Measurements from ENCODE around the gene DRAXIN. TPM values are rescaled to one million over a fixed set of nuclear protein-coding genes. Genes with fewer than 3 reads are reported as not detected.

The DRAXIN gene
- total RNA-seq, 4 donors from 2014 or later = 0.14 to 0.16 TPM; not detected in 2

DNA sequence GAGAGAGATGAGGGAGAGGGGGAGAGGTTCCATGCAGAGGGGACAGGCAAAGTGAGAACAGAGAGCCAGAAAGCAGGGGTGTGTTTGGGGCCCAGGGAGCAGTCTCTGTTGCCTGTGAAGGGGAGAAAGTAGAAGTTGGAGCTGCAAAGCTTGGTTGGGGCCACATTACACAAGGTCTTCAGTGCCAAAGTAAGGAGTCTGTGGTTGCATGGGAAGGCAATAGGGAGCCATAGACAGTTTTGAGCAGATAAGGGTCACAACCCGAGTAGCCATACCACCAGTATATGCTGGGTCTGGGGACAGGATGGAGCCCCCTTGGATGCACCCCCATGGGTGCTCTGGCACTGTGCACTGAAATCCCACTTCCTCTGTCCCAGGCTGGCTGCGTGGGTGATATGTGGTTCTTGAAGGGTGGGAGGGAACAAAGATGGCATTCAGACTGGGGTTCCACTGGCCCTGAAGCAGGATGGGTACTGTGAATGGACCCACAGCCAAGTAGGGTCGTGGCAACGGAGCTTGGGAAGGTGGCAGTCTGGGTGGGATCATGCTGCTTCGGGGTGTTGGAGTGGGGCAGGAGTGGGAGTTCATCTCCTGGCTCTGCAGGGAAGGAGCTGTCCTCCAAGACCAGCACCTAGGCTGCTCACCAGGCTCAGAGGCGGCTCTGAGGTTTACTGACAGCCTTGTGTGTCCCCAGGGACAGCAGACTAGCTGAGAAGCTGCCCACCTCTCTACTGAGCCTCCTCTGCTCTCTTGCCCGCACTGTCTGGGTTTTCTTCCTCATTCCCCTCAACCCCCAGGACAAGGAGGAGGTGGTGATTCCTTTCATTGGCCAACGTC, 12.1 kb downstream of the DRAXIN start:
- whole genome bisulfite sequencing, 2 donors (ENCODE audit: low coverage in 1 of 2) = 50 to 80% methylated on average over 1 to 8 of the region's 8 CpGs
- intact Hi-C loops (cut with DNase I; ENCODE audit: low total_unique reads) (no loop called here), in situ Hi-C loops (cut with MboI; ENCODE audit: low pct_ligation_motif_present in 1 of 4, low pct_unique_long_range_greater_than_20kb in 1 of 4, low sequenced_read_pairs in 3 of 4) (no loop called here)
- H3K36me3 ChIP-seq = no peaks in the 10 kb centered on the region
- no peak overlapping the region for H3K4me3 ChIP-seq
- TF ChIP-seq POLR2A (IDR thresholded peaks at IDR 0.05) (no peak), POLR2AphosphoS5 (IDR thresholded peaks at IDR 0.05) (no peak), EP300 (IDR thresholded peaks at IDR 0.05; ENCODE audit: low read depth) (no peak)
- TF ChIP-seq, protein P1, sequence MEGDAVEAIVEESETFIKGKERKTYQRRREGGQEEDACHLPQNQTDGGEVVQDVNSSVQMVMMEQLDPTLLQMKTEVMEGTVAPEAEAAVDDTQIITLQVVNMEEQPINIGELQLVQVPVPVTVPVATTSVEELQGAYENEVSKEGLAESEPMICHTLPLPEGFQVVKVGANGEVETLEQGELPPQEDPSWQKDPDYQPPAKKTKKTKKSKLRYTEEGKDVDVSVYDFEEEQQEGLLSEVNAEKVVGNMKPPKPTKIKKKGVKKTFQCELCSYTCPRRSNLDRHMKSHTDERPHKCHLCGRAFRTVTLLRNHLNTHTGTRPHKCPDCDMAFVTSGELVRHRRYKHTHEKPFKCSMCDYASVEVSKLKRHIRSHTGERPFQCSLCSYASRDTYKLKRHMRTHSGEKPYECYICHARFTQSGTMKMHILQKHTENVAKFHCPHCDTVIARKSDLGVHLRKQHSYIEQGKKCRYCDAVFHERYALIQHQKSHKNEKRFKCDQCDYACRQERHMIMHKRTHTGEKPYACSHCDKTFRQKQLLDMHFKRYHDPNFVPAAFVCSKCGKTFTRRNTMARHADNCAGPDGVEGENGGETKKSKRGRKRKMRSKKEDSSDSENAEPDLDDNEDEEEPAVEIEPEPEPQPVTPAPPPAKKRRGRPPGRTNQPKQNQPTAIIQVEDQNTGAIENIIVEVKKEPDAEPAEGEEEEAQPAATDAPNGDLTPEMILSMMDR (IDR thresholded peaks at IDR 0.05) = no peak
- DNase-seq = no peak
- H3K27ac ChIP-seq = no peak overlapping the region
- H3K9me3 ChIP-seq = no peaks in the 10 kb centered on the region
- H3K4me1 ChIP-seq = no peaks in the 10 kb centered on the region
- H3K27me3 ChIP-seq = peaks cover 36% of the 10 kb centered on the region

DNA sequence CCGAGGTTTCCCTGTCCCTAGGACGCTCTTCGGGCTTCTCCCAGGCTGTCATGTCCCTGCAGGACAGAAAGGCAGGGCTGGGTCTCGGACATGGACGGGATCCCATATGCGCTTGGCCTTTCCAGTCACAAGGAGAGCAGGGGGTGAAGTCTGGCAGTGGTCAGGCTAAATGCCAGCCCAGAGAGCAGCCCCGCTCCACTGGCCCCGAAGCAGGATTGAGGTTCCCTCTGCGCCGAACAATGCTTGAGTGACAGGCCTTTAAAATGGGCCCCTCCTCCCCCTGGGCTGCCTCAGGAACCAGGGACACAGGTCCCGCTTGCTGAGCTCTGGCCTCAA, 12.7 kb downstream of the DRAXIN start:
- no peak for DNase-seq
- TF ChIP-seq EP300 (IDR thresholded peaks at IDR 0.05; ENCODE audit: low read depth) (no peak), POLR2AphosphoS5 (IDR thresholded peaks at IDR 0.05) (no peak), POLR2A (IDR thresholded peaks at IDR 0.05) (no peak)
- TF ChIP-seq, protein P1 (IDR thresholded peaks at IDR 0.05) = no peak
- in situ Hi-C loops (cut with MboI; ENCODE audit: low pct_ligation_motif_present in 1 of 4, low pct_unique_long_range_greater_than_20kb in 1 of 4, low sequenced_read_pairs in 3 of 4) = no loop called here
- H3K27ac ChIP-seq = no peak overlapping the region
- H3K9me3 ChIP-seq = no peaks in the 10 kb centered on the region
- intact Hi-C loops (cut with DNase I; ENCODE audit: low total_unique reads) = no loop called here
- 30 to 78% methylated on average over 2 to 11 of the region's 11 CpGs for WGBS, 2 donors (ENCODE audit: low coverage in 1 of 2)
- no peaks in the 10 kb centered on the region for H3K36me3 ChIP-seq
- peaks cover 36% of the 10 kb centered on the region for H3K27me3 ChIP-seq
- no peak overlapping the region for H3K4me3 ChIP-seq
- no peaks in the 10 kb centered on the region for H3K4me1 ChIP-seq

DNA sequence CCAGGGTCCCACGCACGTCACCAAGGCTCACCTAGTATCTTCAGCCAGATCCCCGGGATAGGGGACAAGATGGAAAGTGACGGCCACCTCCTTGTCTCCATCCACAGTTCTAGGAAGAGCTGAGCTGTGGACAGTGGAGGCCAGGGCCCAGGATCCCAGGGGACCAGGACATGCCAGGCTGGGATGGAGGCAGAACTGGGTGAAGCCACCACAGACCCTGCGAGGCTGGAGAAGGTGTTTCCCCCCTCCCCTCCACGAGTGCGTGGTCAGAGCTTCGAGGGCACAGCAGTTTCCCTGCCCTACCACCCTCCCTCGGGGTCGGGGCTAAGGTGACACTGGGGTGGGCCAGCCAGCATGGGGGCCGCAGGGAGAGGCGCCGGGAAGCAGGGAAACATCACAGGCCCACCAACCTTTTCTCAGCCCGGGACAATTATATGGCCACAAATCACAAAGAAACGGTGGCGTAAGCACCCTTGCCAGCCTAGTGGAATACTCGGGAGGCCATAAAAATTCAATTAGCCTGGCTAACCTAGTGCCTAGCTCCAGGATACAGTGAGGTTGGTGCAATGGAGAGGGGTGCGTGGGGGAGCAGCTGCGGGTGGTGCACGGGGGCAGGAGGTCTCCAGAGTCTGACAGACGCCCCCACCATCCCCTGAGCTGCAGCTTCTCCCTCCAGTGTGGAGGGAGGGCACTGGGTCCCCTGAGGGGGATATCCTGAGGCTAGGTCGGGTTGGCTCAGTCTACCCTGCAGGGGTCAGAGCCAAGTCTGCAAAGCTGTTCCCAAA, 13.4 kb downstream of the DRAXIN start:
- 52% methylated on average over 21 of the region's 22 CpGs; no CpG with 5 or more reads in 1 of the 2 donors for WGBS, 2 donors (ENCODE audit: low coverage in 1 of 2)
- TF ChIP-seq EP300 (IDR thresholded peaks at IDR 0.05; ENCODE audit: low read depth) (no peak), POLR2A (IDR thresholded peaks at IDR 0.05) (no peak), POLR2AphosphoS5 (IDR thresholded peaks at IDR 0.05) (no peak)
- TF ChIP-seq, protein P1 (IDR thresholded peaks at IDR 0.05) = no peak
- in situ Hi-C loops (cut with MboI; ENCODE audit: low pct_ligation_motif_present in 1 of 4, low pct_unique_long_range_greater_than_20kb in 1 of 4, low sequenced_read_pairs in 3 of 4) = no loop called here
- Histone ChIP-seq H3K36me3 (no peaks in the 10 kb centered on the region), H3K4me1 (no peaks in the 10 kb centered on the region), H3K9me3 (no peaks in the 10 kb centered on the region), H3K27ac (no peak overlapping the region), H3K27me3 (peaks cover 36% of the 10 kb centered on the region), H3K4me3 (no peak overlapping the region)
- intact Hi-C loops (cut with DNase I; ENCODE audit: low total_unique reads) = no loop called here
- DNase-seq = no peak

DNA sequence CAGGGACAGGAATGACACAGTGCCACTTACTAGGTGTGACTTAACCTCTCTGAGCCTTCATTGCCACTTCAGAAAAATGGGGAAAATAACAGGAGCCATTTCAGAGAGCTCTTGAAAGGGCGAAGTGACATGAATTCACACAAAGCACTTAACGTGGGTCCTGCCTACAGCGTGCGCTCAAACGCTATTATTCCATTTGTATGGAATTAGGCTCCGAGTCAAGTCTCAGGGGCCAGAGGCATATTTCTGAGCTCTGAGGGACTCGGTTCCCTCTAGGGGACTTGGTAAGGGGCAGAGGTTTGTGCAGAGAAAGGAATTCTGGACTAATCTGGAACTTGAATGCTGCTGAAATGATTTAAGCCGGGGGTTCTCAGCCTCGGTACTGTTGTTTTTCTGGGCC, 14.1 kb downstream of the DRAXIN start:
- Histone ChIP-seq H3K9me3 (no peaks in the 10 kb centered on the region), H3K4me1 (no peaks in the 10 kb centered on the region), H3K27me3 (peaks cover 34% of the 10 kb centered on the region), H3K27ac (no peak overlapping the region), H3K36me3 (no peaks in the 10 kb centered on the region), H3K4me3 (no peak overlapping the region)
- in situ Hi-C loops (cut with MboI; ENCODE audit: low pct_ligation_motif_present in 1 of 4, low pct_unique_long_range_greater_than_20kb in 1 of 4, low sequenced_read_pairs in 3 of 4) (no loop called here), intact Hi-C loops (cut with DNase I; ENCODE audit: low total_unique reads) (no loop called here)
- DNase-seq = no peak
- TF ChIP-seq POLR2AphosphoS5 (IDR thresholded peaks at IDR 0.05) = no peak
- TF ChIP-seq, protein P1 (IDR thresholded peaks at IDR 0.05) = no peak
- no peak for TF ChIP-seq EP300 (IDR thresholded peaks at IDR 0.05; ENCODE audit: low read depth)
- 84 to 88% methylated on average over 5 to 9 of the region's 9 CpGs for WGBS, 2 donors (ENCODE audit: low coverage in 1 of 2)
